ENCODE results near the gene CSTB. TPM values are rescaled to one million over a fixed set of nuclear protein-coding genes. Genes with fewer than 3 reads are reported as not detected.

Gene CSTB
- total and polyA plus RNA-seq, 2 donors (not counting 3 experiments of a cell fraction or from before 2014, with no cell fraction given) = 65.8 to 83.7 TPM

- FAIRE-seq (no peak), DNase-seq (ENCODE audit: low read depth, low spot score) (no peak)
- no peaks in the 10 kb centered on the region for H3K79me2 ChIP-seq (ENCODE audit: control insufficient read depth, insufficient read depth, low read length)
- no peaks in the 10 kb centered on the region for H4K20me1 ChIP-seq (replicated peaks; ENCODE audit: control insufficient read depth, extremely low read depth, insufficient read depth, low read length)
- no peaks in the 10 kb centered on the region for H3K27me3 ChIP-seq (ENCODE audit: control insufficient read depth in 2 of 2, insufficient read depth in 2 of 2, low read length in 2 of 2)
- no peak overlapping the region for H3K9ac ChIP-seq (replicated peaks; ENCODE audit: extremely low read depth, insufficient read depth, low read length)
- no peaks in the 10 kb centered on the region for H3K9me3 ChIP-seq (replicated peaks; ENCODE audit: control insufficient read depth, insufficient read depth, low read length)
- H3K4me1 ChIP-seq (ENCODE audit: control insufficient read depth, extremely low read depth, insufficient read depth, low read length) = no peaks in the 10 kb centered on the region
- H3K9me1 ChIP-seq (replicated peaks; ENCODE audit: control insufficient read depth, extremely low read depth, insufficient read depth, low read length) = no peaks in the 10 kb centered on the region
- intact Hi-C loops (cut with micrococcal nuclease) = no loop called here
- no peak overlapping the region for H3K4me3 ChIP-seq (replicated peaks in 1 of 3; ENCODE audit: insufficient read depth in 1 of 3, low read depth in 1 of 3, low read length in 3 of 3)
- dilution Hi-C loops (cut with MboI; ENCODE audit: extremely low pct_ligation_motif_present, low sequenced_read_pairs) = no loop called here
- H3K27ac ChIP-seq (ENCODE audit: insufficient read depth, low read depth, low read length) = no peak overlapping the region
- CTCF ChIA-PET = interaction anchor here (1.8 kb wide), 1 partner anchor 11 kb away, joined by 4 read pairs; the partner anchor contains the start of gene RRP1
- peaks cover 7 to 64% of the 10 kb centered on the region in 2 experiments for H3K36me3 ChIP-seq (ENCODE audit: control insufficient read depth in 2 of 2, extremely low read depth in 1 of 2, insufficient read depth in 2 of 2, low read length in 2 of 2)
- H3K4me2 ChIP-seq (ENCODE audit: insufficient read depth, low read length) = no peak overlapping the region
- no peak overlapping the region for H2AFZ ChIP-seq (ENCODE audit: low read depth, low read length)
- POLR2A ChIA-PET = no interaction called here
- no TSS peak for BruUV-seq (replicated peaks)
- TF ChIP-seq FOS (IDR thresholded peaks at IDR 0.05; ENCODE audit: borderline replicate concordance, insufficient read depth, low read length) (no peak), CTCF (IDR thresholded peaks at IDR 0.05; ENCODE audit: extremely low read depth in 1 of 2, insufficient read depth in 1 of 2, low read depth in 1 of 2, low read length in 2 of 2) (no peak), MYC (IDR thresholded peaks at IDR 0.05; ENCODE audit: low read depth, low read length) (no peak), POLR2AphosphoS5 (IDR thresholded peaks at IDR 0.05; ENCODE audit: insufficient read depth, low read depth, low read length) (no peak), GATA2 (IDR thresholded peaks at IDR 0.05; ENCODE audit: insufficient read depth, insufficient read length, low read depth, low read length) (no peak), POLR2A (IDR thresholded peaks at IDR 0.05; ENCODE audit: low read depth, low read length) (no peak)
These were observed 25.1 kb upstream of the CSTB start for GRCh38 chr21:43801006-43801783.
